A549 (cell line): ENCODE measurements around the gene KCNB1. TPM values are rescaled to one million over a fixed set of nuclear protein-coding genes. Genes with fewer than 3 reads are reported as not detected.

Experiments used
- ATAC-seq, 2 experiments: fragments of 200-7000 bp in 1 of 2; fragments of >200 bp in 1 of 2; cut with Nextera tagmentation in 1 of 2; cut with Tn5 transposase in 1 of 2; 3 replicates each; pipeline versions ENCODE4 v1.8.0 to v1.9.1; 2018 to 2020; ENCODE audit warnings: mild to moderate bottlenecking in 1 of 2, moderate library complexity in 1 of 2
- CTCF ChIA-PET: fragments of 300-600 bp; sonication (Branson Sonifier 250); formaldehyde crosslinking; extraction: SDS; loops from one replicate; lab custom pipeline; 2021; ENCODE audit warnings: antibody characterized with exemption, inconsistent platforms; lab: Yijun Ruan, JAX
- POLR2A ChIA-PET: fragments of 350-600 bp; formaldehyde crosslinking; extraction: SDS; loops from one replicate; lab custom pipeline; 2021; ENCODE audit warnings: antibody characterized with exemption, inconsistent platforms; lab: Yijun Ruan, JAX
- DNase-seq, 2 experiments: peaks; one replicate each; pipeline versions ENCODE4 v3.0.0 to v3.0.0-alpha.2; 2011 to 2016; ENCODE audit warnings: low read depth in 1 of 2, low spot score in 1 of 2
- FAIRE-seq: peaks from 2 replicates; lab custom pipeline; 2011; peaks lifted over from hg19 to GRCh38; lab: Jason Lieb, UNC
- H3K27ac ChIP-seq, 2 experiments: fragments of >200 bp; sonication (Bioruptor Twin); formaldehyde crosslinking; 3 replicates each; pipeline ENCODE4 v1.5.1; 2016 to 2017
- H3K4me1 ChIP-seq: fragments of >200 bp; sonication (Bioruptor Twin); formaldehyde crosslinking; 3 replicates; pipeline ENCODE4 v1.6.1; 2016
- H3K4me2 ChIP-seq: fragments of >200 bp; sonication (Bioruptor Twin); formaldehyde crosslinking; 3 replicates; pipeline ENCODE4 v1.6.1; 2016
- H3K4me3 ChIP-seq: fragments of >200 bp; sonication (Bioruptor Twin); formaldehyde crosslinking; 3 replicates; pipeline ENCODE4 v1.5.1; 2016
- H3K9me3 ChIP-seq: fragments of >200 bp; sonication (Bioruptor Twin); formaldehyde crosslinking; 3 replicates; pipeline ENCODE4 v1.6.1; 2016
- ATOH8 ChIP-seq: fragments of 250-450 bp; sonication (Bioruptor Pico); IDR thresholded peaks from 2 replicates; pipeline ENCODE4 v1.5.0; 2020; ENCODE audit warnings: low read depth, mild to moderate bottlenecking, moderate library complexity
- CBX8 ChIP-seq: fragments of 200-600 bp; sonication (generic); IDR thresholded peaks from 2 replicates; pipeline ENCODE4 v1.6.1; 2016
- CHD2 ChIP-seq: fragments of 150-350 bp; IDR thresholded peaks from 2 replicates; pipeline ENCODE4 v1.6.1; 2014; ENCODE audit warnings: low read length; ENCODE audit not compliant: partially characterized antibody
- E2F6 ChIP-seq: IDR thresholded peaks from 2 replicates; pipeline ENCODE4 v1.6.1; 2012; ENCODE audit warnings: low read depth, borderline replicate concordance
- EHMT2 ChIP-seq: fragments of 200-600 bp; sonication (generic); IDR thresholded peaks from 2 replicates; pipeline ENCODE4 v1.6.1; 2016; ENCODE audit warnings: antibody characterized with exemption, low read depth, mild to moderate bottlenecking, moderate library complexity
- ELK1 ChIP-seq: fragments of 150-350 bp; IDR thresholded peaks from 2 replicates; pipeline ENCODE4 v1.6.1; 2014; ENCODE audit warnings: low read depth, mild to moderate bottlenecking, low read length
- ESRRA ChIP-seq: fragments of 150-350 bp; IDR thresholded peaks from 2 replicates; pipeline ENCODE4 v1.6.1; 2014; ENCODE audit warnings: mild to moderate bottlenecking, low read length, borderline replicate concordance
- HDAC2 ChIP-seq: fragments of 200-600 bp; sonication (generic); IDR thresholded peaks from 2 replicates; pipeline ENCODE4 v1.6.1; 2016
- HOXA7 ChIP-seq: fragments of 250-450 bp; sonication (Bioruptor Pico); IDR thresholded peaks from 2 replicates; pipeline ENCODE4 v1.5.0; 2020; ENCODE audit warnings: mild to moderate bottlenecking, moderate library complexity
- HOXB13 ChIP-seq: fragments of 250-450 bp; sonication (Bioruptor Pico); IDR thresholded peaks from 2 replicates; pipeline ENCODE4 v1.5.0; 2020; ENCODE audit warnings: low read depth, mild to moderate bottlenecking, moderate library complexity
- KDM1A ChIP-seq: fragments of 200-600 bp; sonication (generic); IDR thresholded peaks from 2 replicates; pipeline ENCODE4 v1.6.1; 2016; ENCODE audit warnings: low read depth, mild to moderate bottlenecking
- MAFK ChIP-seq: fragments of 450-650 bp; IDR thresholded peaks from 2 replicates; pipeline ENCODE4 v1.6.1; 2014; ENCODE audit not compliant: partially characterized antibody
- MAZ ChIP-seq: fragments of 150-350 bp; IDR thresholded peaks from 2 replicates; pipeline ENCODE4 v1.6.1; 2014; ENCODE audit warnings: antibody characterized with exemption, low read depth, low read length, borderline replicate concordance
- MYC ChIP-seq: IDR thresholded peaks from 2 replicates; pipeline ENCODE4 v1.6.1; 2012; ENCODE audit warnings: mild to moderate bottlenecking, inconsistent platforms, low read length, improper control_type of control experiment, borderline replicate concordance
- NFE2L2 ChIP-seq: fragments of 150-350 bp; conservative IDR thresholded peaks from 2 replicates; pipeline ENCODE4 v1.6.1; 2014; ENCODE audit warnings: low read length
- NR3C1 ChIP-seq: fragments of >200 bp; sonication (Bioruptor Twin); formaldehyde crosslinking; IDR thresholded peaks from 3 replicates; pipeline ENCODE4 v1.6.1; 2017
- POLR2AphosphoS2 ChIP-seq: conservative IDR thresholded peaks from 2 replicates; pipeline ENCODE4 v1.6.1; 2012; ENCODE audit warnings: low read length, improper control_type of control experiment, inconsistent platforms
- RARB ChIP-seq: fragments of 250-450 bp; sonication (Bioruptor Pico); IDR thresholded peaks from 2 replicates; pipeline ENCODE4 v1.8.0; 2021; ENCODE audit warnings: mild to moderate bottlenecking, moderate library complexity
- REST ChIP-seq: fragments of 200-600 bp; sonication (generic); IDR thresholded peaks from 2 replicates; pipeline ENCODE4 v1.6.1; 2016; ENCODE audit warnings: antibody characterized with exemption, mild to moderate bottlenecking, moderate library complexity
- RFX5 ChIP-seq: fragments of 450-650 bp; IDR thresholded peaks from 2 replicates; pipeline ENCODE4 v1.7.1; 2014; ENCODE audit warnings: antibody characterized with exemption, mild to moderate bottlenecking, moderate library complexity
- SMC3 ChIP-seq: fragments of >200 bp; sonication (Bioruptor Twin); formaldehyde crosslinking; IDR thresholded peaks from 3 replicates; pipeline ENCODE4 v1.6.1; 2018; ENCODE audit warnings: inconsistent platforms
- SREBF2 ChIP-seq: fragments of 450-650 bp; IDR thresholded peaks from 2 replicates; pipeline ENCODE4 v1.6.1; 2014; ENCODE audit warnings: mild to moderate bottlenecking, moderate library complexity
- TP53 ChIP-seq: fragments of 250-450 bp; sonication (Bioruptor Pico); IDR thresholded peaks from 2 replicates; pipeline ENCODE4 v1.5.0; 2021; ENCODE audit warnings: mild to moderate bottlenecking, moderate library complexity
- WGBS: methylation state at CpG from one replicate; pipeline ENCODE4 v1.1.6; 2017; ENCODE audit errors: missing lambda C conversion rate; 5-methylcytosine and 5-hydroxymethylcytosine counted together
- polyA plus RNA-seq, 4 experiments: library from polyadenylated mRNA; depleted of rRNA in 3 of 4; stranded (reverse); fragments of >200 nt; fragmentation: RNase III in 1 of 4; extraction: RNeasy Plus Mini Kit Qiagen cat#74134 plus additional on column Dnase treatment in 1 of 4; gene quantifications; 2 replicates in 3 of 4; 3 replicates in 1 of 4; pipeline ENCODE4 v1.2.3, GENCODE V29; 2011 to 2017
- TF ChIP-seq, protein P1 (sequence below): fragments of >200 bp; sonication (Bioruptor Twin); formaldehyde crosslinking; IDR thresholded peaks from 3 replicates; pipeline ENCODE4 v1.6.1; 2016
- TF ChIP-seq, protein P2 (sequence below): IDR thresholded peaks from 2 replicates; pipeline ENCODE4 v1.6.1; 2012

Gene KCNB1
- polyA plus RNA-seq, 2 of the 4 experiments (the other 2 are of a cell fraction): 0.12 to 0.28 TPM

GRCh38 chr20:49445176-49445575 is 37.3 kb downstream of the KCNB1 start:
- Histone ChIP-seq H3K9me3 (no peaks in the 10 kb centered on the region), H3K4me1 (no peaks in the 10 kb centered on the region), H3K4me2 (no peak overlapping the region), H3K4me3 (no peak overlapping the region), H3K27ac (no peak overlapping the region)
- no peak for TF ChIP-seq NR3C1
- TF ChIP-seq SMC3: no peak
- no peak for TF ChIP-seq E2F6
- TF ChIP-seq, protein P1, sequence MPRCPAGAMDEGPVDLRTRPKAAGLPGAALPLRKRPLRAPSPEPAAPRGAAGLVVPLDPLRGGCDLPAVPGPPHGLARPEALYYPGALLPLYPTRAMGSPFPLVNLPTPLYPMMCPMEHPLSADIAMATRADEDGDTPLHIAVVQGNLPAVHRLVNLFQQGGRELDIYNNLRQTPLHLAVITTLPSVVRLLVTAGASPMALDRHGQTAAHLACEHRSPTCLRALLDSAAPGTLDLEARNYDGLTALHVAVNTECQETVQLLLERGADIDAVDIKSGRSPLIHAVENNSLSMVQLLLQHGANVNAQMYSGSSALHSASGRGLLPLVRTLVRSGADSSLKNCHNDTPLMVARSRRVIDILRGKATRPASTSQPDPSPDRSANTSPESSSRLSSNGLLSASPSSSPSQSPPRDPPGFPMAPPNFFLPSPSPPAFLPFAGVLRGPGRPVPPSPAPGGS: no peak
- no peak for TF ChIP-seq ATOH8 (CRISPR knock-in tag)
- no peak for TF ChIP-seq RFX5
- TF ChIP-seq ESRRA: no peak
- no peak for TF ChIP-seq RARB (CRISPR knock-in tag)
- TF ChIP-seq SREBF2: no peak
- no peak for TF ChIP-seq ELK1
- TF ChIP-seq POLR2AphosphoS2: no peak
- no peak for TF ChIP-seq HOXB13 (CRISPR knock-in tag)
- no peak for TF ChIP-seq NFE2L2
- TF ChIP-seq MYC: no peak
- no peak for TF ChIP-seq CBX8
- no peak for TF ChIP-seq MAFK
- TF ChIP-seq EHMT2: no peak
- no peak for TF ChIP-seq CHD2
- no peak for TF ChIP-seq MAZ
- no peak for TF ChIP-seq KDM1A
- no peak for DNase-seq
- 10% methylated on average over 5 of the region's 5 CpGs for WGBS
- ChIA-PET CTCF (no interaction called here), POLR2A (no interaction called here)
- no peak for FAIRE-seq
- ATAC-seq: no peak

DNA sequence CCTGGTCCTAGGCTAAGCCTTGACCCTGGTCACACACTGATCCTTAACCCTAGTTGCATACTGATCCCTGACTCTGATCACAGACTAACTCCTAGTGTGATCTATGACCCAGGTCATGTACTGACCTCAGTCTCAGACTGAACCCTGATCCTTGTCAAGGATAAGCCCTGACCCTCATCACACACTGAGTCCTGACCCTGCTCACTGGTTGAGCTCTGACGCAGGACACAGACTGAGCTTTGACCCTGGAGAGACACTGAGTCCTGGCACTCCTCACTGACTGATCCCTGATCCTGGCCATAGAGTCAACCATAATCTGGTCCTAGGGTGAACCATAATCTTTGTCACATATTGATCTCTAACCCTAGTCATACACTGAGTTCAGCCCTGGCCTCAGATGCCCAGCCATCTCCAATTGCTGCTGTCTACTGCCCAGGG is 37.9 kb downstream of the KCNB1 start:
- POLR2A ChIA-PET: no interaction called here
- H3K27ac ChIP-seq: no peak overlapping the region
- WGBS: 75% methylated on average over 1 of the region's 1 CpG
- ATAC-seq (no peak; a peak in 1 of 6 replicates), DNase-seq (no peak), FAIRE-seq (no peak)
- H3K4me2 ChIP-seq: no peak overlapping the region
- CTCF ChIA-PET: no interaction called here
- TF ChIP-seq NFE2L2 (no peak), HDAC2 (no peak), HOXA7 (CRISPR knock-in tag) (no peak), REST (no peak), EHMT2 (no peak), TP53 (CRISPR knock-in tag) (no peak)
- TF ChIP-seq, protein P2, sequence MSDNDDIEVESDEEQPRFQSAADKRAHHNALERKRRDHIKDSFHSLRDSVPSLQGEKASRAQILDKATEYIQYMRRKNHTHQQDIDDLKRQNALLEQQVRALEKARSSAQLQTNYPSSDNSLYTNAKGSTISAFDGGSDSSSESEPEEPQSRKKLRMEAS: no peak
- no peaks in the 10 kb centered on the region for H3K9me3 ChIP-seq
- no peak overlapping the region for H3K4me3 ChIP-seq
- H3K4me1 ChIP-seq: no peaks in the 10 kb centered on the region
